ENCODE results near the gene KRT78. TPM values are rescaled to one million over a fixed set of nuclear protein-coding genes. Genes with fewer than 3 reads are reported as not detected.

Gene KRT78
- total RNA-seq, 1 donor from 2014 or later = 291 TPM

- ATAC-seq = no peak
Measured at GRCh38 chr12:52812073-52812400, 36.8 kb downstream of the KRT78 start.

- no peak for ATAC-seq
Measured at GRCh38 chr12:52811191-52812072, 37.4 kb downstream of the KRT78 start.

- ATAC-seq = no peak
Measured at GRCh38 chr12:52810554-52810953, 38.2 kb downstream of the KRT78 start.

GRCh38 chr12:52809166-52809565 is 39.6 kb downstream of the KRT78 start:
- ATAC-seq = no peak

GRCh38 chr12:52808573-52809160 is 40.1 kb downstream of the KRT78 start:
- ATAC-seq = no peak

GRCh38 chr12:52807544-52808470 is 41.0 kb downstream of the KRT78 start:
- no peak for ATAC-seq

- no peak for ATAC-seq
Measured at GRCh38 chr12:52806821-52807543, 41.8 kb downstream of the KRT78 start.

GRCh38 chr12:52806169-52806811 is 42.5 kb downstream of the KRT78 start:
- no peak for ATAC-seq

- peak; percentile 60 for ATAC-seq
Measured at GRCh38 chr12:52805739-52806138, 43.1 kb downstream of the KRT78 start.

GRCh38 chr12:52805000-52805399 is 43.8 kb downstream of the KRT78 start:
- ATAC-seq = peak; percentile 20

GRCh38 chr12:52802442-52802841 is 46.4 kb downstream of the KRT78 start:
- ATAC-seq = no peak

- ATAC-seq = peak; percentile 58
Measured at GRCh38 chr12:52801773-52802172, 47.0 kb downstream of the KRT78 start.

GRCh38 chr12:52800259-52800917 is 48.4 kb downstream of the KRT78 start:
- ATAC-seq = no peak

- ATAC-seq = no peak
Measured at GRCh38 chr12:52799505-52800211, 49.1 kb downstream of the KRT78 start.

- ATAC-seq = peak; percentile 69
Measured at GRCh38 chr12:52798671-52799504, 49.9 kb downstream of the KRT78 start.

GRCh38 chr12:52798003-52798670 is 50.7 kb downstream of the KRT78 start:
- peak; percentile 19 for ATAC-seq

- ATAC-seq = no peak
Measured at GRCh38 chr12:52797529-52797894, 51.3 kb downstream of the KRT78 start.

- ATAC-seq = no peak
Measured at GRCh38 chr12:52796839-52797528, 51.8 kb downstream of the KRT78 start.

- no peak for ATAC-seq
Measured at GRCh38 chr12:52796429-52796794, 52.4 kb downstream of the KRT78 start.
